Hematopoietic multipotent progenitor cell treated with erythropoietin and hydrocortisone succinate and interleukin-3 and kit ligand, for 8 days (in vitro differentiated cells): ENCODE data around the gene CNNM1.

Experiments used
- DNase-seq: peaks from one replicate; pipeline ENCODE4 v3.0.0-alpha.2; 2015

CNNM1 gene

DNA sequence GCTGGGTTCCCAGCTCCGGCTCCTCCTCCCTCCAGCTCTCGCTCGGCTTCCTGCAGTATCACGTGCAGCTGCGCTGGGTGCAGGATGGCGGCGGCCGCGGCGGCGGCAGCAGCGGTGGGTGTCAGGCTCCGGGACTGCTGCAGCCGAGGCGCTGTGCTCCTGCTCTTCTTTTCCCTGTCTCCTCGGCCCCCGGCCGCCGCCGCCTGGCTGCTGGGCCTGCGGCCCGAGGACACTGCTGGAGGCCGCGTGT is at the start of gene CNNM1:
CNNM1 (plus strand) TSS at position 53 of the 250 bp plus-strand sequence; CDS start at position 85, 32 bp downstream.
- DNase-seq = peak; percentile 46

GRCh38 chr10:99279626-99280111 is 49.5 kb upstream of the CNNM1 start:
- no peak for DNase-seq

DNA sequence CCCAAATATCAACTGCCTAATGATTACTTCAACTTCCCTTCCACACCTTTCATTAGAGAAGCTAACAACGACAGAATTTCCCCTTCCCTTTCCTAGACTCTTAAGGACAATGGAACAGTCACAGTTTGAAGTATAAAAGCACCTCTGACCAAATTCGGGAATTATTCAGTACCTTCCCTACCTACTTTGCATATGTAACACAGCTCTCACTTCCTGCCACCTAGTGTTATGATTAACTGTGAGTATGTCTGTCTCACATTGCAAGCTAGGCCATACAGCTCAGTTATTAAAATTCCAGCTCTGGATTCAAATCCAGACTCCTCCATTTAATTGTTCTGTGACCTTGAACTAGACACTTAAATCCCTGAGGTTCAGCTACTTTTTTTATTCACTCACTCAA is 48.7 kb upstream of the CNNM1 start:
- no peak for DNase-seq

GRCh38 chr10:99285881-99286280 is 43.3 kb upstream of the CNNM1 start:
- no peak for DNase-seq

GRCh38 chr10:99290306-99290705 is 38.9 kb upstream of the CNNM1 start:
- DNase-seq = no peak

DNA sequence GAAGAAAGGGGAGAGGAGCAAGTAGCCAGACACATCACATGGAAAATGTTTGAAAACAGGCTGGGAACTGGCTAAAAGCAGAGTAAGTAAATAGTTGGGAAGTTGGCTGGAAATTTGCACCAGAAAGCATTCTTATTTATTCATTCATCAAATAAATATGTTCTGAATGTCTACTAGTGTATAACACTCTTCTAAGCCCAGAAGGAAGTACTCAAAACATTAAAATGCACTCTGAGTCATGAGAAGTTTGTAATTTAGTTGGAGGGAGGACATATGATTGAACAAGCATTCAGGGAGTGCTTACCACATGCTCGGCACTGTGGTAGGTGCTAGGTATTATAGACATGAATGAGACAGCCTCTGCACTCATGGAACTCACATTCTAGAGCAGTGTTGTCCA is 37.0 kb upstream of the CNNM1 start:
- DNase-seq = no peak

- no peak for DNase-seq
Observed at GRCh38 chr10:99296605-99297004, 32.6 kb upstream of the CNNM1 start.

DNA sequence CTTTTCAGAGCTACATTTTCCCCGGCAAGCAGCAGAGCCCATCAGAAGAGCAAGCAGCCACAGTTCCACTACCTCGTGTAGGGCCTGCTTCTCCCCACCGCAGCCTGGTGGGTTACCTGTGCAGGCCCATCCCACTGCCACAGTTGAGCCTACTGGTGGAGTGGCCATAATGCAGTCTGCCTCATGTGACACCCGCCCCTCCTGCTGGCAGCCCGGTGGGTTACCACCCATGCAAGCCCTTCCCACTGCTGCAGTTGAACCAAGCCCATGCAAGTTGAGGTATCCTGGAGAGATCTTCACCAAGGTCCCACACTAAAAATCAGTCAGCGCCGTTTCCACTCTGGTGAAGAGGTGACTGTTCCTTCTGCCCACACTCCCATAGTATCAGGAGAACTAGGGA is 32.1 kb upstream of the CNNM1 start:
- DNase-seq = no peak

- DNase-seq = no peak
Observed at GRCh38 chr10:99303899-99304861, 25.0 kb upstream of the CNNM1 start.

GRCh38 chr10:99304862-99305229 is 24.3 kb upstream of the CNNM1 start:
- DNase-seq = no peak

- DNase-seq = no peak
Observed at GRCh38 chr10:99312501-99312900, 16.7 kb upstream of the CNNM1 start.

DNA sequence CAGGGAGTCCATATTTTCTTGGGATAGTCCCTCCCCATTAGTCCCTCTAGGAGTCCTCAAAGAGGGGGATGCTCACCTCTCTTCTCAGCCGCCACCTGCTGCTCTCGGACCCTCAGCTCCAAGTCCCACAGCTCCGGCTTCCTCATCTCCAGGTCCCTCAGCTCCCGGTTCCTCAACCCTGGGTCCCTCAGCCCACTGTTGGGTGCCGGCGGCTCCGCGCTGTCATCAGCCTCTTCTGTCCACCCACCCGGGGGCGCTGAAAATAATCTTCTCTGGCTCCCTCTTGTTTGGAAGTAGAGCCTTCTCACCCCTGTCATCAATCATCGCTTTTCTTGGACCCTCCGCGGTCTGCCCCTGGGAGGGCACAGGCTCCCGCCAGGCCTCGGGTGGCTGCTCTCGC is 13.3 kb upstream of the CNNM1 start:
- DNase-seq = no peak

- no peak for DNase-seq
Observed at GRCh38 chr10:99316374-99316773, 12.8 kb upstream of the CNNM1 start.

DNA sequence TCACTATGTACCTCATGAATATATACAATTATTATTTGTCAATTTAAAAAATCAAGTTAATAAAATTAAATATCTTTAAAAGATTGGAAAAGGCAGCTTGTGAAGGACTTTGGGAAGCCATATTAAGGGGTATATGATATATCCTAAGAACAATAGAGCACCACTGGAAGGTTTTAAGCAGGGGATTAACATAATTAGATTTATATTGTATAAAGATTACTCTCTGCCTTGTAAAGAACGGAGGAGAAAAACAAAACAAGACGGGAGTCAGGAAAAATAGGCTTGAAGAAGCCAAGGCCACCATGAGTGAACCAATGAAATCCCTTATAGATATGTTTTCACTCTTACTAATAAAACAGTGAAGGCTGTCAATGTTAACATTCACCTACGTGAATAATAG is 11.1 kb upstream of the CNNM1 start:
- no peak for DNase-seq

DNA sequence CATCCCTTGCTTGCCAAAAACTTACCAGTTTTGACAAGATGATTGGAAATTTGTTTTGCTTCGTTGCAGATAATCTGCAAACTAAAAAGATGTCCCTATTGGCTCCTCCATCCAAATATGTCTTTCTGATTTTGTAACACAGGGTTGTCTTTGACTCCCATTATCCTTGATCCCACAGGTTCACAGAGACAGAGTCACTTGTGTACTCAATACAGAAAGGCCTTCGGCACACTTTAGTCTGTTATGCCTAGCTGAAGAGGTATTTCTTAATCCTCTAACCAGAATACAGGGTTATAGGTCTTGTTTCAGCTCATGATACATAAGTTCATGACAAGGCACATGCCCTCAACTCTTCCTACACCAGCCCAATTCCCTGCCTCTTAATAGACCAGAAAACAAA is 10.7 kb upstream of the CNNM1 start:
- DNase-seq = no peak

- DNase-seq = no peak
Observed at GRCh38 chr10:99325281-99325680, 3.9 kb upstream of the CNNM1 start.

GRCh38 chr10:99326871-99327270 is 2.3 kb upstream of the CNNM1 start:
- DNase-seq = no peak

GRCh38 chr10:99328579-99329303 is 415 bp upstream of the CNNM1 start:
- DNase-seq = no peak

- DNase-seq = peak; percentile 2
Observed at GRCh38 chr10:99329554-99330346, 594 bp downstream of the CNNM1 start.

DNA sequence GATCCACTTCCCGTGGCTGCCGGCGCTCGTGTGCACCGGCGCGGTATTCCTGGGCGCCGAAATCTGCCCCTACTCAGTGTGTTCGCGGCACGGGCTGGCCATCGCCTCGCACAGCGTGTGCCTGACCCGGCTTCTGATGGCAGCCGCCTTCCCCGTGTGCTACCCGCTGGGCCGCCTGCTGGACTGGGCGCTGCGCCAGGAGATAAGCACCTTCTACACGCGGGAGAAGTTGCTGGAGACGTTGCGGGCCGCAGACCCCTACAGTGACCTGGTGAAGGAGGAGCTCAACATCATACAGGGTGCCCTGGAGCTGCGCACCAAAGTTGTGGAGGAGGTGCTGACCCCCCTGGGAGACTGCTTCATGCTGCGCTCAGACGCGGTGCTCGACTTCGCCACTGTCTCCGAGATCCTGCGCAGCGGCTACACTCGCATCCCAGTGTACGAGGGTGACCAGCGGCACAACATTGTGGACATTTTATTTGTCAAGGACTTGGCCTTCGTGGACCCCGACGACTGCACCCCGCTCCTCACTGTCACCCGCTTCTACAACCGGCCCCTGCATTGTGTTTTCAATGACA is 1.3 kb downstream of the CNNM1 start:
- DNase-seq = peak; percentile 60

- peak; percentile 13 for DNase-seq
Observed at GRCh38 chr10:99331207-99331803, 2.1 kb downstream of the CNNM1 start.

- DNase-seq = no peak
Observed at GRCh38 chr10:99337311-99337811, 8.2 kb downstream of the CNNM1 start.
